GM19324 (cell line): ENCODE data around the gene ASPRV1.
"Not testable (repeated sequence)": the region's sequence is repeated elsewhere in the genome, so short reads cannot be mapped to it uniquely, and the experiment has no call there.

Source experiments
- ATAC-seq: cut with Tn5 transposase; IDR thresholded peaks from one replicate; pipeline ENCODE4 v1.9.1; 2021; ENCODE audit warnings: mild to moderate bottlenecking, moderate library complexity; ENCODE audit not compliant: unreplicated experiment, low FRiP score

The ASPRV1 gene

GRCh38 chr2:69965756-69966445, 4.5 kb upstream of the ASPRV1 start:
- ATAC-seq: no peak

- ATAC-seq: no peak
Measured at GRCh38 chr2:69964353-69964841, 3.0 kb upstream of the ASPRV1 start.

GRCh38 chr2:69962986-69963730, 1.7 kb upstream of the ASPRV1 start:
- ATAC-seq: no peak

DNA sequence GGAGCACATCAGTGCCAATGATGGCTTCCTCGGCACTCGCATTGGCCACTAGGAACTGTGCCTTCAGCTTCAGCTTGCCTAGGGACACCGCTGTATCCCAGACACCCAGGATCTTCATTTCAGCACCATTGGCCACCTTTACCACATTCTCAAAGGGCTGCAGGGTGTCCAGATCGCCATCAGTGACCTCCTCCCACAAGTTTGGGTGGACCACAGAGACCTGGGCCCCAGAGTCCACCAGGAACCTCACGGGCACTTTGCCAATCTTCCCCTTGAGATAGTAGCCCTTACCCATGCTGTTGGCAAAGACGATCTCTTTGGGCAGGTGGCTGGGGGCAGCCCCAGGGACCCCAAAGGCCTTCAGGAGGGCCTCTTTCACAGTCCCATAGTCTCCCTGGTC, 610 bp downstream of the ASPRV1 start:
- ATAC-seq: no peak

DNA sequence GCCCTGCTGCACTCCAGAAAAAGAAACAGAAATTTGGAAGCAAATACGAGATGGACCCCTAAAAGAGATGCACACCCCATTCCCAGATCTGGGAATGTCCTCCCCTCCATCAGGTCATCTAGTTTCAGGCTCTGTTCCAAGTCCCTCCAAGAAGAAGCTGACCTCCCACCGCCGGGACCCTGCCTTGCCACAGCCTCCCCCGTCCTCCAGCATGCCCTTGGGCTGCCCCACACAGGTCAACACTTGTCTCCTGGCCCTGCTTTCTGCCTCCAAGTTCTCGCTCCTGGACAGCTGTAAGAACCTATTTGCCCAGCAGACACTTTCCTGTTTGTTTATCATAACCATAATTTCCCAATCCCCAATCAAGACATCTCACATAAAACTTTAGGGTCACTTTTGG, 2.0 kb downstream of the ASPRV1 start:
- no peak for ATAC-seq

DNA sequence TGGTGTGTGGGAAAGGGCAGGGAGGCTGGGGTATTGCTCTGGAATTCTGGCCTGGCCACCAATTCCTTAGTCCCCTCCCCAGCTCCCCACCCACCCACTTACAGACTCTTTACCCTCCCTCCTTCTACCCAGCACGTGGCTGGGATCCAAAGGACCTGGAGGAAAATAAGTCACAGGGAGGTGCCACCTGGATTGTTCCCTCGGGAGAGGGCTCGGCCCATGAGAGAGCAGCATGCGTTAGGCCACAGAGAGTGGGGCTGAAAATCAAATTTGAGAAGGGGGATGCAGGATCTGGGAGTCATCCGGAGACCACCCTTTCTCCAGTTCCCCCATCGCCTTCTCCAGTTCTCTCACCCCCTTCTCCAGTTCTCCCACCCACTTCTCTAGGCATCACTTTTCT, 3.0 kb downstream of the ASPRV1 start:
- ATAC-seq: no peak

- no peak for ATAC-seq
Measured at GRCh38 chr2:69957965-69958364, 3.5 kb downstream of the ASPRV1 start.

DNA sequence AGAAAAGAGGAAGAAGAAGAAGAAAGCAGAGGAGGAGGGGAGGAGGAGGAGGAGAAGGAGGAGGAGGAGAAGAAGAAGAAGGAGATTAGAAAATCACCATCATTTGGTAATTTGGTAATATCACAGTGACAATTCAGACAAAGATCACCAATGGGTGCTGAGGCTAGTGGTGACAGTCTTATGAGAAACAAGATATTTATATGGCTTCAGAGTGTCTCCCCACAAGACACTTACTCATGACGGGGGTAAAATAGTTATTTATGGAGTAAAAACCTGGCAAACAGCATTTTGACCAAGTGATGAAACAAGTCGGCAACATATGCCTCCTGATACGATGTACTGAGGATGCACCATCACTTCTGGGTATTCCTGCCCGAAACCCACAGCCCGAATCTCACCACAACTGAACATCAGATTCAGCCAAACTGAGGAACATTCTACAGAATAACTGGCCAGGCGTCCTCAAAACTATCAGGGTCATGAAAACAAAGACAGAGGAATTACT, 4.9 kb downstream of the ASPRV1 start:
- no peak for ATAC-seq

DNA sequence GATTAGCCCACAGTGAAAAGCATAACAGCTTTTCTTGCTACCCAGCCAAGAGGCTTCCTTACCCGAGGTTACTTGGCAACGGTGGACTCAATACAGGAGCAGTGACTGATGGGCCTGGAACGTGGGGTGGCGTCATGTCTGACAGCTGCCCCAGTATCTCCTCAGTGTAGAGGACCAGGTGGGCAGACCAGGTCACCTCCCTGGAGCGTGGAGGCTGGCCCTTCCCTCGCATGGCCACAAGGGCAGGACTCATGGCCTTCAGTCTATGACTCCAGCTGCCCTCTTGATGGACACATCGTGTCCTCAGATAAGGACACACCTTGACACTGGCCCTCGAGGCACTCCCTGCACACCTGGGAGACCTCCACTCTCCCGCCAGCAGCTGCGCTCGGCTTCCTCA, 6.4 kb downstream of the ASPRV1 start:
- no peak for ATAC-seq

DNA sequence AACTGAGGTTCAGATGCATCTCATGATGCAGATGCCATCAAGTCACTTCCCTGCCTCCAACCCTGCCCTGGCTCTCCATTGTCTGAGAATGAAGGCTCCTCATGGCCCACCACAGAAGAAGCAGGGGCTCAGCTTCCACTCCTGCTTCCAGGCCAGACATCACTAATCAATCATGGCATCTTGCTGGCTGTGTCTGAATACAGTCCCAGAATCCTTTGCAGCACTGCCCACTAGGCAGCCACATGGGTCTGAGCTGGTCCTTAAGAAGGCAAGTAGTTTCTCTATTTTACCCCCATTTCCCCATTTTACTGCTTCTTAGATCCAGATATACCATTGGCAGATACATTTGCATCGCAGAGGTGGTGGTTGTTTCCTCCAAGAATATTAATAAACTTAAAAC, 7.3 kb downstream of the ASPRV1 start:
- ATAC-seq: no peak

- ATAC-seq: no peak
Measured at GRCh38 chr2:69952336-69953115, 8.9 kb downstream of the ASPRV1 start.

DNA sequence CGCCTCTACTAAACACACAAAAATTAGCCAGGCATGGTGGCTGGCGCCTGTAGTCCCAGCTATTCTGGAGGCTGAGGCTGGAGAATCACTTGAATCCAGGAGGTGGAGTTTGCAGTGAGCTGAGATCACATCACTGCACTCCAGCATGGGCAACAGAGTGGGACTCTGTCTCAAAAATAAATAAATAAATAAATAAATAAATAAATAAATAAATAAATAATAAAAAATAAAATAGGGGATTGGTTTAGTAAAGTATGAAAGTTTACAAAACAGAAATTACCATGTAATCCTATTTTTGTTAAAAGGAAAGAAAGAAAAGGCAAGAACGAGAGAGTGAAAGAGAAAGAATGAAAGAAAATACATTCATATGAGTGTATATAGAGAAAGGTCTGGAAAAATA, 10.8 kb downstream of the ASPRV1 start:
- ATAC-seq: not testable (repeated sequence)

- ATAC-seq: no peak
Measured at GRCh38 chr2:69950241-69950640, 11.2 kb downstream of the ASPRV1 start.

- no peak for ATAC-seq
Measured at GRCh38 chr2:69948963-69949645, 12.3 kb downstream of the ASPRV1 start.

DNA sequence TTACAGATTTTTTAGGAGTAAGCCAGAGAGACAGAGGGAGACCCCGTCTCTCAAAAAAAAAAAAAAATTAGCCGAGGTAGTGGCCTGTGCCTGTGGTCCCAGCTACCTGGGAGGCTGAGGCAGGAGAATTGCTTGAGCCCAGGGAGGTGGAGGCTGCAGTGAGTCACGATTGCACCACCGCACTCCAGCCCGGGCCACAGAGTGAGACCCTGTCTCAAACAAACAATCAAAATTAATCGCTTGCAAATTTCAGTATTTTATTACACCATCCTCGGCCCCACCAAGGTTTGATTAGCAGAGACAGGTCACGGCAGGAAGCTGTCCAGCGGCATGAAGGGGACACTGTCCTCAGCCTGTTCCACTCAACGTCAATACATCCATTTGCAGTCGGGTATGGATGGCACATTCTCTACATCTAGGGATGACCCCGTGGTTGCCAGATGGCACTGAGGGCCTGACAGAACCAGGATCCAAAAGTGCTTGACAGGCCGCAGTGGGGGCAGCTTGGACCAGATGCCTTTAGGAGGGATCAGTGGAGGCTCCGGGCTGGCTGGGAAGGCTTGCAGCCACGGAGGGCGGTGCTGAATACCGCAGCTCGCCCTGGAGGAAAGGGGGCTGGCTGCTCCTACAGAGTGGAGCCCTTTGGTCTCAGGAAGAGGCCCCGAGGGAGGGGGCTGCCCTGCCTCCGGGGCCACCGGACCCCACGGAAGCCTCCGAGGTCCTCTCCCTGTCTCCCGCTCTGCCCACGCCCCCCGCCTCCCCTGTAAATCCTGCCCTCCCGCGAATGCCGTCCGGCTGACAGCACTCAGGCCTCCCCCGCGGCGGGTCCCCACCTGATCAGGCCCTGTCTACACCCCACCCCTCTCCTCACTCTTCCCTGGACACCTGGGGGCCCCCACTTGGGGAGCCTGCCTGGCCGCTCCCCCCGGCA, 13.1 kb downstream of the ASPRV1 start:
- no peak for ATAC-seq

DNA sequence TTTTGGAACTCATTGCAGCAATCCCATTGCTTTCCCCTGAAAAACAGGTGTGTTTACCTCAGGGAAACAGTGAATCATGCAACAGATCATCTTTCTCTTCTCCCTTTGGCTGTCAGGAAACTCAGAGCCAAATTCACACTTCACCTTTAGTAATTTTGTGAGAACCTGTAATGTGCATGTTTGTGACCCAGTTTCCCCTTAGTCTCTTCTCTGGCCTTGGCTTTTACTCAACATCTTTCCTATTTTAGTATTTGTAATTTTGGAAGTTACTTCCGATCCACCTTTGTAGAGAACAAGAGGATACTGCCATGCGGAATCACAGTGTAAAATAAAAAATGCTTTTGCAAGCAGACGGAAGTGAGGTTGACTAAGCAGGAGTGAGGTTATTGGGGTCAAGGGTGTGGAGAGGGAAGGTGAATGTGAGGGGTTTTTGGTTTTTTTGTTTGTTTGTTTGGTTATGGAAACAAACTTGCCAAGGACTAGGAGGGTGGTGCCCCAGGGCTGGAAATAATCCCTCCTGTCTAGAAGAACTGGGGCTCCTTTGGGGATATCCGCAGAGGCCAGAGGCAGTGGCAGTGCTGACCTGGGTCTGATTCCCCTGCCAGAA, 14.0 kb downstream of the ASPRV1 start:
- no peak for ATAC-seq

- ATAC-seq: peak; percentile 45
Measured at GRCh38 chr2:69946351-69947324, 14.8 kb downstream of the ASPRV1 start.

GRCh38 chr2:69945941-69946340, 15.5 kb downstream of the ASPRV1 start:
- no peak for ATAC-seq
